ENCODE data around the gene ATP13A5. TPM values are rescaled to one million over a fixed set of nuclear protein-coding genes. Genes with fewer than 3 reads are reported as not detected.

ATP13A5 gene
- total and polyA plus RNA-seq, 2 of the 8 experiments (the other 6 are each of a cell fraction or from before 2014, with no cell fraction given) = not detected

- Histone ChIP-seq H3K9ac (replicated peaks in 1 of 4; ENCODE audit: extremely low read depth in 1 of 4, low read depth in 3 of 4, low read length in 3 of 4) (no peak overlapping the region; a peak in 2 of 7 replicates), H3K56ac (replicated peaks; ENCODE audit: insufficient read length, low read depth, low read length) (no peak overlapping the region), H3K79me2 (ENCODE audit: control insufficient read depth in 1 of 2, insufficient read depth in 2 of 2, low read length in 2 of 2) (no peaks in the 10 kb centered on the region), H3K14ac (ENCODE audit: insufficient read length) (no peak overlapping the region), H2BK12ac (ENCODE audit: low read depth, low read length) (no peak overlapping the region), H4K8ac (ENCODE audit: extremely low read depth, insufficient read depth, low read length) (no peak overlapping the region; the same call in 1 of the 2 replicates), H4K91ac (replicated peaks; ENCODE audit: insufficient read length, low read length) (no peak overlapping the region), H3K27me3 (replicated peaks in 1 of 4; ENCODE audit: control insufficient read depth in 3 of 4, extremely low read depth in 1 of 4, insufficient read depth in 3 of 4, low read length in 3 of 4) (no peaks in the 10 kb centered on the region), H2BK5ac (ENCODE audit: low read depth, low read length) (no peak overlapping the region), H3K4me2 (ENCODE audit: insufficient read depth in 1 of 2, low read depth in 2 of 2, low read length in 2 of 2) (no peak overlapping the region), H3K36me3 (ENCODE audit: control insufficient read depth in 2 of 4, insufficient read depth in 4 of 4, low read length in 3 of 4) (no peaks in the 10 kb centered on the region), H2BK20ac (ENCODE audit: low read length) (no peak overlapping the region), H2BK15ac (ENCODE audit: low read length) (no peak overlapping the region), H3K4ac (replicated peaks; ENCODE audit: insufficient read length, low read depth, low read length) (no peak overlapping the region), H3K27ac (ENCODE audit: low read depth, low read length) (no peak overlapping the region), H3K23ac (ENCODE audit: insufficient read length) (no peak overlapping the region), H3K18ac (ENCODE audit: extremely low read depth, low read length) (no peak overlapping the region), H3K79me1 (ENCODE audit: low read depth, low read length) (no peaks in the 10 kb centered on the region), H3K4me3 (ENCODE audit: extremely low read depth in 1 of 4, insufficient read depth in 2 of 4, low read depth in 3 of 4, low read length in 4 of 4) (no peak overlapping the region), H3K4me1 (replicated peaks in 1 of 4; ENCODE audit: control insufficient read depth in 3 of 4, insufficient read depth in 4 of 4, low read length in 3 of 4) (no peaks in the 10 kb centered on the region), H3K23me2 (ENCODE audit: low read depth, low read length) (peaks cover 1% of the 10 kb centered on the region; the same call in 1 of the 2 replicates), H4K20me1 (replicated peaks in 1 of 2; ENCODE audit: control insufficient read depth in 1 of 2, insufficient read depth in 2 of 2, low read length in 2 of 2) (no peaks in the 10 kb centered on the region), H3K9me3 (ENCODE audit: insufficient read depth in 2 of 2, low read depth in 1 of 2, low read length in 1 of 2) (no peaks in the 10 kb centered on the region), H2AK5ac (ENCODE audit: low read depth, low read length) (no peak overlapping the region), H2AFZ (ENCODE audit: low read length) (peak overlapping the region; percentile 89; the same call in 1 of the 2 replicates), H4K5ac (ENCODE audit: insufficient read length, low read depth, low read length) (no peak overlapping the region), H2BK120ac (replicated peaks; ENCODE audit: low read depth, low read length) (no peak overlapping the region)
- ChIA-PET POLR2A (ENCODE audit: partially characterized antibody) (no interaction called here), CTCF (ENCODE audit: partially characterized antibody) (interaction anchor here (0.9 to 1.7 kb wide), 3 partner anchors 12 to 48 kb away, joined by 3 to 9 read pairs (median 7); no protein-coding TSS in a partner anchor)
- WGBS, 2 experiments (ENCODE audit: extremely low coverage in 1 of 2, insufficient coverage in 1 of 2, insufficient read length in 1 of 2, insufficient replicate concordance in 2 of 2, low coverage in 1 of 2, low lambda C conversion rate in 2 of 2, missing lambda C conversion rate in 1 of 2) = 86% methylated on average over 1 of the region's 1 CpG; no CpG with 5 or more reads in 1 of the 2 experiments
- FAIRE-seq = peak; percentile 39
- DNase-seq (ENCODE audit: low read depth in 1 of 2, low spot score in 2 of 2) = no peak
- TF ChIP-seq MAFK (IDR thresholded peaks at IDR 0.05; ENCODE audit: low read depth, low read length) (no peak), E2F6 (IDR thresholded peaks at IDR 0.05) (no peak), SP4 (IDR thresholded peaks at IDR 0.05; ENCODE audit: low read length) (no peak), BACH1 (IDR thresholded peaks at IDR 0.05; ENCODE audit: low read length) (no peak), KDM4A (IDR thresholded peaks at IDR 0.05; ENCODE audit: low read depth, low read length, severe bottlenecking) (no peak), SUZ12 (IDR thresholded peaks at IDR 0.05; ENCODE audit: low read length) (no peak), PHF8 (conservative IDR thresholded peaks at IDR 0.05; ENCODE audit: low read depth, low read length) (no peak), FOSL1 (IDR thresholded peaks at IDR 0.05; ENCODE audit: insufficient read depth, low read depth, low read length) (no peak), HDAC6 (IDR thresholded peaks at IDR 0.05; ENCODE audit: low read depth, low read length) (no peak), RNF2 (IDR thresholded peaks at IDR 0.05; ENCODE audit: borderline replicate concordance, low read depth, low read length, missing control alignments, poor library complexity, severe bottlenecking) (no peak), CHD2 (IDR thresholded peaks at IDR 0.05; ENCODE audit: low read length) (no peak), TAF7 (optimal IDR thresholded peaks at IDR 0.05; ENCODE audit: borderline replicate concordance, low read depth, low read length) (no peak), POLR2A (IDR thresholded peaks at IDR 0.05; ENCODE audit: control extremely low read depth in 1 of 2, low read depth in 2 of 2, low read length in 2 of 2) (no peak), TEAD4 (IDR thresholded peaks at IDR 0.05; ENCODE audit: low read depth, low read length) (no peak)
These were observed 45.3 kb downstream of the ATP13A5 start for GRCh38 chr3:193333229-193333628.
